ENCODE results near the gene FGFR3.

Gene FGFR3

DNA sequence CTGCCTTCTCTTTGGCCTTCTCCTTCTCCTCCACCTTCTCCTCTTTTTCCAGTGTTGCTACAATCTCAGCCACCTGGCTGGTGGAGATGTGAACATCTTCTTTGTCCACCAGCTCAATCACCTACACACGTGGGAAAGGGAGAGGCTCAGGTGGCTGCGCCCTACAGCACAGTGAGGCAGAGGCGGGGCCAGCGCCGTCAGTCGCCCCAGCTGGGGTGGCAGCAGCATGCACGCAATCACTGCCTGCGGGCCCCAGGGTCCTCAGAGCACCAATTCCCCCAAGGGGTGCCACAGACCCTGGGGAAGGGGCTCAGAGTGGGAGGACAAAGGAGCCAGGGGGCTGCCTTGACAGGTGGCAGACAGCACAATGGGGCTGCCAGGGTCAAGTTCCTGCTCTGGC is 21.4 kb downstream of the FGFR3 start:
- Histone ChIP-seq H3K4me1 (peaks cover 5% of the 10 kb centered on the region), H3K27ac (no peak overlapping the region), H3K4me2 (ENCODE audit: low read length) (no peak overlapping the region), H3K9me3 (ENCODE audit: control insufficient read depth, low read length) (no peaks in the 10 kb centered on the region), H3K4me3 (ENCODE audit: low read depth, low read length) (no peak overlapping the region), H3K9ac (no peak overlapping the region), H2AFZ (no peak overlapping the region), H3K36me3 (ENCODE audit: control insufficient read depth, insufficient read depth, low read length) (no peaks in the 10 kb centered on the region), H3K27me3 (ENCODE audit: control insufficient read depth, insufficient read depth, low read length) (no peaks in the 10 kb centered on the region), H3K79me2 (no peaks in the 10 kb centered on the region)
- TF ChIP-seq, protein P1, sequence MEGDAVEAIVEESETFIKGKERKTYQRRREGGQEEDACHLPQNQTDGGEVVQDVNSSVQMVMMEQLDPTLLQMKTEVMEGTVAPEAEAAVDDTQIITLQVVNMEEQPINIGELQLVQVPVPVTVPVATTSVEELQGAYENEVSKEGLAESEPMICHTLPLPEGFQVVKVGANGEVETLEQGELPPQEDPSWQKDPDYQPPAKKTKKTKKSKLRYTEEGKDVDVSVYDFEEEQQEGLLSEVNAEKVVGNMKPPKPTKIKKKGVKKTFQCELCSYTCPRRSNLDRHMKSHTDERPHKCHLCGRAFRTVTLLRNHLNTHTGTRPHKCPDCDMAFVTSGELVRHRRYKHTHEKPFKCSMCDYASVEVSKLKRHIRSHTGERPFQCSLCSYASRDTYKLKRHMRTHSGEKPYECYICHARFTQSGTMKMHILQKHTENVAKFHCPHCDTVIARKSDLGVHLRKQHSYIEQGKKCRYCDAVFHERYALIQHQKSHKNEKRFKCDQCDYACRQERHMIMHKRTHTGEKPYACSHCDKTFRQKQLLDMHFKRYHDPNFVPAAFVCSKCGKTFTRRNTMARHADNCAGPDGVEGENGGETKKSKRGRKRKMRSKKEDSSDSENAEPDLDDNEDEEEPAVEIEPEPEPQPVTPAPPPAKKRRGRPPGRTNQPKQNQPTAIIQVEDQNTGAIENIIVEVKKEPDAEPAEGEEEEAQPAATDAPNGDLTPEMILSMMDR (IDR thresholded peaks at IDR 0.05): no peak

DNA sequence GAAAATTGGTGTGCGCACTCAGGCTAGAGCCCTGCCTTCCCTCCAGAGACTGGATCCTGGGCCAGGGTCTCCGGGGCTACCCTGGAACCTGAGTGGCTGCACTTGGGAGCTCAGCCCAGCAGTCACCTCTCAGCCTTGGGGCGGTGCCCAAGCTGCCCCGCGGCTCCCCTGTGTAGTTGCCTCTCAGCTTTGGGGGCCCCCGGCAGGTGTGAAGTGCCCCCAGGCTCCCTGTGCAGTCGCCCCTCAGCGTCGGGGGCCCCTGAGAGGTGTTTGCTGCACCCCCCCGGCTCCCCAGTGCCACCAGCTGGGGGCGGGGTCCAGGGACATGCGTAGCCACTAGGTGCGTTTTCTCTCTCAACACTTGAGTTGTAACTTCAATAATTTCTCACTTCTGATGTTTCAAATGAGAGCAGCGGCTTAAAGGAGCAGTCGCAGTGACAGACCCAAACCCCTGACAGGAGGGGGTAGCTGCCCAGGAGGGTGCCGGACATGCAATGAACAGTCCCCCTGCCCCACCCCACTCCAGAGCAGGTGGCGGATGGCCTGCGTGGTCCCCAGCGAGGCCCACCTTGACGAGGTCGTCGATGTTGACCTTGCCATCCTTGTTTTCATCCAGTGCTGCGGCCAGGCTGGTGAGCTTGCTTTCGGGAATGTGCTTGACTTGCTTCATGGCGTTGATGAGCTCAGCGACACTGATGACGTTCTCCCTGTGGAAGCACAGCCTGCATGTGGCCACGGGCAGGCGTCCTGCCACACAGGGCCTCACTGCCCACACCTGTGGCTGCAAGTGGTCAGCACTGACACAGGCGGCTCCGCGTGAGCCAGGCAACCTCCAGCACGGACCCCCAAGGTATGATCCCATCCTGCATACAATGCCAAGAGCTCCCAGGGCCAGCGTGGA is 22.3 kb downstream of the FGFR3 start:
- no peak overlapping the region for H3K4me3 ChIP-seq (ENCODE audit: low read depth, low read length)
- H3K9me3 ChIP-seq (ENCODE audit: control insufficient read depth, low read length): no peaks in the 10 kb centered on the region
- no peak overlapping the region for H2AFZ ChIP-seq
- no peak overlapping the region for H3K27ac ChIP-seq
- H3K36me3 ChIP-seq (ENCODE audit: control insufficient read depth, insufficient read depth, low read length): no peaks in the 10 kb centered on the region
- no peaks in the 10 kb centered on the region for H3K27me3 ChIP-seq (ENCODE audit: control insufficient read depth, insufficient read depth, low read length)
- H3K4me1 ChIP-seq: peaks cover 11% of the 10 kb centered on the region
- H3K9ac ChIP-seq: no peak overlapping the region
- H3K4me2 ChIP-seq (ENCODE audit: low read length): no peak overlapping the region
- no peaks in the 10 kb centered on the region for H3K79me2 ChIP-seq
- TF ChIP-seq, protein P1 (IDR thresholded peaks at IDR 0.05): no peak

DNA sequence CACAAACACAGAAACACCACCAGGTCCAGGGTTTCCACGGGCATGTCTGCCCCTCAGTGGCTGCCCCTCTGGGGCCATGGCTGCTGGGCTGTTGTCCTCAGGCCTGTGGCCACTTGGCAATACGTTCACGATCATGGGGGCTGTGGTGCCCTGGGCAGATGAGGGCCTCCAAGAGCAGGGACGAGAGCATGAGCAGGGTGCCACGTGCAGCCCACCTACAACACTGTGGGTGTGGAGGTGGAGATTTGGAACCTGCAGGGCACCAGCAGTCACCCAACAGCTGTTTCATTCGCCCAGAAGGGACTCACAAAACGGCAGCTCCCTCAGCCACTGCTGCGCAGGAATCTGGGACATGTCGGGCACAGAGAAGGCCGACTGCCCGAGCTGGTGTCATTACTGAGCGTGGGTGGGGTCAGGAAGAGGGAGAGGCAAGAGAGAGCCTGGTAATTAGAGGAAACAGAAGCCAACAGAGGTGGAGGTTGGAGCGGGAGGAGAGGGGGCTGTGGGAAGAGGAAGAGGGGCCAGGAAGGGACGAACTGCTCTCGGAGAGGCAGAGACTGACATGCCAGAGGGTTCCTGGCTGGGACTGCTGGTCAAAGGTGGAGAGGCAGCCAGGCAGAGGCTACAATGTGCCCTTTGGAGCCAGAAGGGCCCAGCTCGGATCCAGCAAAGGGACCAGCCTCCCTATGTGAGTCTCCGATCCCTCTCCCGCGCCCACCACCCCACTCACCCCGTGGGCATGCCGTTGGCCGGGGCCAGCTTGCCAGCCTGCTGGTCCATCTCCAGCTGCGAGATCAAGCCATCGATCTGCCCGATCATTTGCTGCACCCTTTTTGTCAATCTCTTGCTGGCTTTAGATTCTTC is 23.1 kb downstream of the FGFR3 start:
- H3K4me2 ChIP-seq (ENCODE audit: low read length): no peak overlapping the region
- H3K36me3 ChIP-seq (ENCODE audit: control insufficient read depth, insufficient read depth, low read length): no peaks in the 10 kb centered on the region
- H3K9ac ChIP-seq: no peak overlapping the region
- H3K9me3 ChIP-seq (ENCODE audit: control insufficient read depth, low read length): no peaks in the 10 kb centered on the region
- H3K27ac ChIP-seq: no peak overlapping the region
- H3K4me1 ChIP-seq: peaks cover 14% of the 10 kb centered on the region
- no peaks in the 10 kb centered on the region for H3K79me2 ChIP-seq
- TF ChIP-seq, protein P1 (IDR thresholded peaks at IDR 0.05): no peak
- no peak overlapping the region for H2AFZ ChIP-seq
- H3K27me3 ChIP-seq (ENCODE audit: control insufficient read depth, insufficient read depth, low read length): no peaks in the 10 kb centered on the region
- H3K4me3 ChIP-seq (ENCODE audit: low read depth, low read length): no peak overlapping the region

DNA sequence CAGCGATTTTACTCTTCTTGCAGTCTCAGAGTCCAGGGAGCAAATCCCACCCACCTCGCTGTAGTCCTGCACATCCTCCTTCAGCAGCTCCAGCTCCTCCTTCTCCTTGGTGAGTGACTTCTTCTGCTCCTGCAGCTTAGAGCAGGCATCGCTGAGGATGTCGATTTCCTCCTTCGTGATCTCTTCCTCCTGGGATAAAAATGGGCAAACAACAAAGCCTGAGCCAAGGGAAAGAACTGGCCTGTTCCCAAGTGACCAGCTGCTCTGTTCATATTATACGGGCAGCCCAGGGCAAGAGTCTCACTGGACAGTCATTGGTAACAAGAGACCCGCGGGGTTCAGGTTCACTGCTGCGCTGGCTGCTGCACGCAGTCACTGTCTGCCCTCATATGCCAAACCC is 26.2 kb downstream of the FGFR3 start:
- H3K4me1 ChIP-seq: peaks cover 14% of the 10 kb centered on the region
- no peak overlapping the region for H3K27ac ChIP-seq
- TF ChIP-seq, protein P1 (IDR thresholded peaks at IDR 0.05): no peak
- H2AFZ ChIP-seq: no peak overlapping the region
- H3K9me3 ChIP-seq (ENCODE audit: control insufficient read depth, low read length): no peaks in the 10 kb centered on the region
- no peaks in the 10 kb centered on the region for H3K79me2 ChIP-seq
- H3K9ac ChIP-seq: no peak overlapping the region
- no peaks in the 10 kb centered on the region for H3K27me3 ChIP-seq (ENCODE audit: control insufficient read depth, insufficient read depth, low read length)
- no peaks in the 10 kb centered on the region for H3K36me3 ChIP-seq (ENCODE audit: control insufficient read depth, insufficient read depth, low read length)
- no peak overlapping the region for H3K4me3 ChIP-seq (ENCODE audit: low read depth, low read length)
- H3K4me2 ChIP-seq (ENCODE audit: low read length): no peak overlapping the region
